ENCODE results near the gene RBM33. TPM values are rescaled to one million over a fixed set of nuclear protein-coding genes. Genes with fewer than 3 reads are reported as not detected.

RBM33 gene
- total RNA-seq, 1 donor from 2014 or later: 117 TPM

DNA sequence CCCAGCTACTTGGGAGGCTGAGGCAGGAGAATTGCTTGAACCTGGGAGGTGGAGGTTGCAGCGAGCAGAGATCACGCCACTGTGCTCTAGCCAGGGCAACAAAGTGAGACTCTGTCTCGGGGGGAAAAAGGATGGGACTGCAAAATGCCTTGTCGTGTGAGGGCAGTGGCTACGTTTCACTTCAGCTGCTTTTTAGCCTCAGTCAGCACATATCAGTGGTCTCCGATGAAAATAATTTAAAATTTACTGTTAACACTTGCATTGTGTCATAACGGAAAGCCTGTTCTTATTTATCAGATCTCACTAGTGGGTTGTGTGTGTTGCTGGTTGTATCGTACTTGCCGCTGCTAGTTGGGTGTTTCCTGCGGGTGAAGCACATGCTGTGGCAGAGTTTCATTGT, 61.9 kb downstream of the RBM33 start:
- H3K27me3 Mint-ChIP-seq: no peaks in the 10 kb centered on the region
- POLR2A ChIA-PET: no interaction called here
- H3K9me3 Mint-ChIP-seq: no peaks in the 10 kb centered on the region
- intact Hi-C loops (cut with micrococcal nuclease): no loop called here
- ATAC-seq (ENCODE audit: low read depth) (no peak), DNase-seq (no peak)
- CTCF ChIA-PET: no interaction called here
- no peak overlapping the region for H3K27ac Mint-ChIP-seq
- no peak for TF ChIP-seq CTCF (IDR thresholded peaks at IDR 0.05)
- no peak overlapping the region for H3K4me3 Mint-ChIP-seq
- H3K4me1 Mint-ChIP-seq: peaks cover 8% of the 10 kb centered on the region
- H3K36me3 Mint-ChIP-seq (ENCODE audit: low read depth): peaks cover 56% of the 10 kb centered on the region

DNA sequence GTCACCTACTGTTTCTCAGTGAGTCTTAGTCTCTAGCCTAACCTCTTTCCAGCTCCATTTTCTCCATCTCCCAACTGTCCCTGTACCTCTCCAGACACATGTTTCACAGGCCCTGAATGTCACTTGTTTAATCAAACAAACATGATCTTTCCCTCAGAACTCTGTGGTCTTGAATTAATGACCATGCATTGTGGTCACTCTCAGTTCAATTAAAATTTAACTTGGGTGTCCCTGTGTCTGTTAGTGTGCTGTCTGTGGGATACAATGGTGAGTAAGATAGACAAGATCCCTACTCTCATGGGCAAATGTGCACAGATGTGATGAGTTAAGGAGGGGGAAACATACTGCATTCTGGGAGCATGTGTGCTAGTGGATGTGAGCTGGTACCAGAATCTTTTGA, 65.0 kb downstream of the RBM33 start:
- intact Hi-C loops (cut with micrococcal nuclease): loop anchor here (2.0 kb wide), 1 partner anchor 13 kb away; no protein-coding TSS in a partner anchor
- DNase-seq: no peak
- Mint-ChIP-seq H3K4me3 (no peak overlapping the region), H3K36me3 (ENCODE audit: low read depth) (peaks cover 26% of the 10 kb centered on the region), H3K27me3 (no peaks in the 10 kb centered on the region), H3K9me3 (no peaks in the 10 kb centered on the region), H3K27ac (no peak overlapping the region), H3K4me1 (peaks cover 27% of the 10 kb centered on the region)
- ChIA-PET POLR2A (interaction anchor here (0.5 kb wide), 1 partner anchor 329 kb away, joined by 3 read pairs; no protein-coding TSS in a partner anchor), CTCF (no interaction called here)
- TF ChIP-seq CTCF (IDR thresholded peaks at IDR 0.05): no peak
- ATAC-seq (ENCODE audit: low read depth): no peak

- H3K27ac Mint-ChIP-seq: no peak overlapping the region
- no peak for DNase-seq
- H3K4me3 Mint-ChIP-seq: no peak overlapping the region
- H3K9me3 Mint-ChIP-seq: no peaks in the 10 kb centered on the region
- peaks cover 25% of the 10 kb centered on the region for H3K36me3 Mint-ChIP-seq (ENCODE audit: low read depth)
- no peaks in the 10 kb centered on the region for H3K27me3 Mint-ChIP-seq
- TF ChIP-seq CTCF (IDR thresholded peaks at IDR 0.05): no peak
- ATAC-seq (ENCODE audit: low read depth): no peak
- intact Hi-C loops (cut with micrococcal nuclease): no loop called here
- peaks cover 27% of the 10 kb centered on the region for H3K4me1 Mint-ChIP-seq
- ChIA-PET CTCF (no interaction called here), POLR2A (interaction anchor here (0.7 to 1.5 kb wide), 2 partner anchors 12 to 36 kb away, joined by 3 read pairs; no protein-coding TSS in a partner anchor)
These were observed 65.6 kb downstream of the RBM33 start for GRCh38 chr7:155710031-155710430.

DNA sequence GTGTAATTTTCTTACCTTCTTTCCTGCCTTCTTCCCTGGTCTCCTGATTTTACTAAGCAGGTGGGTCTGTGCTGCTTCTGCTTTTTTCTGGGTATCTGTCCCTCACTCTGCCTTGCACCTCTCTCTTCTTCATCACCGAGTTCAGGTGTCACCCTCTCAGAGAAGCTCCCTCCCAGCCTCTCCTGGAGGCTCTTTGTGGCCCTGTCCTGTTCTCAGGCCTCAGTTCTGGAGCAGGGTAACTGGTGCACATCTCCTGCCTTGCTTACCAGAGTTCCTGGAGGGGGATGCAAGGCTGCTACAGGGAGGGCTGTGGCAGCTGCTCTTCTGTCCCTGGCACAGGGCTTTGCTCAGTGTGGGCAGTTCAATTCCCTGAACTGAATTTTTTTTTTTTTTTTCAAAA, 66.1 kb downstream of the RBM33 start:
- ATAC-seq (ENCODE audit: low read depth) (peak; percentile 34), DNase-seq (no peak)
- intact Hi-C loops (cut with micrococcal nuclease): no loop called here
- no peaks in the 10 kb centered on the region for H3K27me3 Mint-ChIP-seq
- H3K36me3 Mint-ChIP-seq (ENCODE audit: low read depth): peaks cover 20% of the 10 kb centered on the region
- ChIA-PET CTCF (no interaction called here), POLR2A (interaction anchor here (0.7 to 1.5 kb wide), 3 partner anchors 12 to 62 kb away, joined by 3 read pairs; no protein-coding TSS in a partner anchor)
- H3K9me3 Mint-ChIP-seq: no peaks in the 10 kb centered on the region
- H3K4me1 Mint-ChIP-seq: peaks cover 31% of the 10 kb centered on the region
- H3K27ac Mint-ChIP-seq: no peak overlapping the region
- no peak for TF ChIP-seq CTCF (IDR thresholded peaks at IDR 0.05)
- no peak overlapping the region for H3K4me3 Mint-ChIP-seq

DNA sequence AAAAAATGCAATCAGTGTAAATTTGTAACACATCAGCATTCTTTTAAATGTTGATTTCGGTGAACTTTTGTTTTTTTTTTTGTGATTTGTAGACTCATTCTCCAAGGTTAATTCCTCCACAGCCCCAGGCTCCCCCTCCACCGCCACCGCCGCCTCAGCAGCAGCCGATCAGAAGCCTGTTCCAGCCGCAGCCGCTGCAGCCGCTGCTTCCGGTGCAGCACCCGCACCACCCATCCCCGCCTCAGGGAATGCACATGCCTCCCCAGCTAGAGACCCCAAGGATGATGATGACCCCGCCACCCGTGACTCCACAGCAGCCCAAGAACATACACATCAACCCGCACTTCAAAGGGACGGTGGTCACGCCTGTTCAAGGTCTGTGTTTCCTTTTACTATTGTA, 66.6 kb downstream of the RBM33 start:
- TF ChIP-seq CTCF (IDR thresholded peaks at IDR 0.05): no peak
- Mint-ChIP-seq H3K27ac (no peak overlapping the region), H3K9me3 (no peaks in the 10 kb centered on the region), H3K27me3 (no peaks in the 10 kb centered on the region), H3K36me3 (ENCODE audit: low read depth) (peaks cover 15% of the 10 kb centered on the region), H3K4me3 (no peak overlapping the region), H3K4me1 (peaks cover 31% of the 10 kb centered on the region)
- ATAC-seq (ENCODE audit: low read depth) (no peak), DNase-seq (no peak)
- intact Hi-C loops (cut with micrococcal nuclease): no loop called here
- ChIA-PET CTCF (interaction anchor here (1.6 kb wide), 1 partner anchor 112 kb away, joined by 5 read pairs; no protein-coding TSS in a partner anchor), POLR2A (interaction anchor here (0.7 to 1.5 kb wide), 2 partner anchors 11 to 62 kb away, joined by 3 read pairs; no protein-coding TSS in a partner anchor)
